HG03520 (cell line): ENCODE data around the gene GPS1.

ENCODE experiments used
- ATAC-seq: cut with Tn5 transposase; IDR thresholded peaks from one replicate; pipeline ENCODE4 v1.9.1; 2021; ENCODE audit warnings: mild to moderate bottlenecking, moderate library complexity; ENCODE audit not compliant: unreplicated experiment

Gene GPS1

DNA sequence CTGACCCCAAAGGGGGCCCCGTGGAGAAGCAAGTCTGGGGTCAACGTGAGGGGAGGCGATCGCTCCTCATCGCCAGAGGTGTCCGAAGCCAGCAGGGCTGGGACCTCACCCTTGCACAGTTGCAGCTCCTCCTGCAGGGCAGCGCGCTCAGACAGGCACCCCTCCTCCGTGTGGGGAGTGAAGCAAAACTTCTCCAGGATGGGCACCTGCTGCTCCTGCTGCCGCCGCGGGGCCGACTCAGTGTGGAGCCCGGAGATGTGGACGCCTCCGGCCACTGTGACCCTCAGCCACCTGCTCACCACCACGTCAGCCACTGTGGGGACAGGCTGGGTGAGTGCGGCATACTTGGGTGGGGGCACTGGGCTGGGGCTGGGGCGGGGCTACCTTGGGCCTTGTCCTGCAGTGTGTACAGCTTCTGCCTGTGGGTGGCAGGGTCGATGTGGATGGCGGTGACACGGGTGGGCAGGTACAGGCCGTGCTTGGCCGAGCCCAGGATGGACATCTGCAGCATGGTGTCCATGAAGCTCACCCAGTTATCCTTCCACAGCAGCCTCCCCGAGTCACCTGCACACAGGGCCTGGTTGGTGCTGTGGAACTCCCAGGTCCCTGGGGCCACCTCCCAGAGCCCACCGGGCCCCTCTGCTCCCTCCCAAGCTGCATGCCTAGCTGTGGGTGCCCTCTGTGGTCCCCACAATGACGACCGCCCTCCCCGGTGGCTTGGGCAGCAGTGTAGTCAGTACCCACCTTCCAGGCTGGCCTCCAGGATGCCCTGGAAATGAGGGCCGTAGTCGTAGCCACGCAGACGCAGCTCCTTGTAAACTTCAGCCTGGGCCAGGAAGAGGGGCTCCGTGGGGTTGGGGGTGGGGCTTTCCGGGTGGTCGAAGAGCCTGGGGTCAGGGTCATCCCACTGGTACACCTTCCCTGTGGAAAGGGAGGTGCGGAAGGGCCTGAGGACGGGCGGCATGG is 35.5 kb downstream of the GPS1 start:
- no peak for ATAC-seq

DNA sequence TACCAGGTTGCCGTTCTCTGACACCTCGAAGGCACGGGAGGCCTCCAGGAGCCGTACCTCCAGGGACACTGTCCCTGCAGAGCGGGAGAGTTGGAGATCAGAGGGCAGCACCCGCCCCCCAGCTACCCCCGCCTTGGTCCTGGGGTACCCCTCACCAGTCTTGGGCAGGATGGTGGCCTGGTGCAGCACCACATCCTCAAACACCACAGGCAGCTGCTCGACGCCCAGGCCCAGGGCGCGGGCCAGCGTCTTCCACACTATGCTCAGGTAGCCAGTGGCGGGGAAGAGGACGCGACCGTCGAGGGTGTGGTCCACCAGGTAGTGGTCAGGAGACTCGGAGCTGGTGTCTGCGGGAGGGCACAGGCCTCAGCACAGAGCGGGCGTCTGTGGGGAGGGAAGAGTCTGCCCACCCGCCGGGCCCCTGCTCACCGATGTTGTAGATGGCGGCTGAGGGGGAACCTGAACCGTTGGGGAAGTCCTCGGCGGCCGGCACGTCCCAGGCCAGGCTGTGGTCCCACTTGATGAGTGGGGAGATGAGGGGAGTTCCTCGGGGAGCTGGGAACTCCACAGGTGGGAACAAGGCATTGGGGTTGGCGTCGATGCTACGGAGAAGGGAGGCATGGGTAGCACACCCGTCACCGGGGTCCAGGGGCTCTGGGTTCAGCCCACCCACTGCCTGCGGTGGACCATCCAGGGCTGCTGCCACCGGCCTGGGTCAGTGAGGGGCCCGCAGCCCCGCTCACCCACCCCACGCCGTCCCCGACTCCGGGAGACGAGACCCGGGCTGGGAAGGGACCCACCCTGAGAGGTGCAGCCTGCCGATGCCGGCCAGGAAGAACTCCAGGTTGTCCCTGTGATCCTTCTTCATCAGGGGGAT is 36.5 kb downstream of the GPS1 start:
- no peak for ATAC-seq

DNA sequence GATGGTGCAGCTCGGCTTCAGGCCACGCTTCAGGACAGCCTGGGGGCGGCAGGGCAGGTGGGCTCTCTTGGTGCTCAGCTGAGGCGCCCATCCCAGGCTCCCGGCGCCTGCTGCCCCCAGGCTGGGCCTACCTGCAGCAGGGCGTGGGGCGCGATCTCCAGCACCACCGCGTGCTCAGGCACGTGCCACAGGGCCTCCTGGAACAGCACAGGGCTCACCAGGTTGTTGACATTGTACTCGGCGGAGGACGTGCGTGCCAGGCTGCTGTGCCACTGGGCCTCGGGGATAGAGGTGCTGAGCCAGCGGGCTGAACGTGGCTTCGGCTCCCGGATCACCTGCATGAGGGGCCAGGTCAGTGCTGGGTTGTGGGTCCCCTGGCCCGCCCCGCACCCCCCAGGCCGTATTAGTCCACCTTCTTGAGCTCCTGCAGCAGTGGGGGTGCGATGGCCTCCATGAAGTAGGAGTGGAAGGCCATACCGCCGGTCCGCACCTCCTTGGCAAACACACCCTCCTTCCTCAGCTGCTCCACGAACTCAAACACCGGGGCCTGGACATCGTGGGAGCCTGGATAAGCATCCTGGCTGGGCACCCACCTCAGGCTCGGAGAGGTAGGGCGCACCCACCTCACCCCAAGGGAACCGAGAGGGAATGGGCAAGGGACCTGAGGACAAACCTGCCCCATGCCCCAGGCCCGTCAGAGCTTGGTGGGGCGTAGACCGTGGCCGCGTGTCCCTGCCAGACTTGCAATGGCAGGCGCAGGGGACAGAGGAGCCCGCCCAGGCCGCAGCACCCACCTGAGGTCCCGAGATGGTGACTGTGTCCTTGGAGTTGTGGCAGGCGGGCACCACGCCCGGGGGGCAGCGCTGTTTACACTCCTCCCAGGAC is 37.4 kb downstream of the GPS1 start:
- ATAC-seq, result no peak

DNA sequence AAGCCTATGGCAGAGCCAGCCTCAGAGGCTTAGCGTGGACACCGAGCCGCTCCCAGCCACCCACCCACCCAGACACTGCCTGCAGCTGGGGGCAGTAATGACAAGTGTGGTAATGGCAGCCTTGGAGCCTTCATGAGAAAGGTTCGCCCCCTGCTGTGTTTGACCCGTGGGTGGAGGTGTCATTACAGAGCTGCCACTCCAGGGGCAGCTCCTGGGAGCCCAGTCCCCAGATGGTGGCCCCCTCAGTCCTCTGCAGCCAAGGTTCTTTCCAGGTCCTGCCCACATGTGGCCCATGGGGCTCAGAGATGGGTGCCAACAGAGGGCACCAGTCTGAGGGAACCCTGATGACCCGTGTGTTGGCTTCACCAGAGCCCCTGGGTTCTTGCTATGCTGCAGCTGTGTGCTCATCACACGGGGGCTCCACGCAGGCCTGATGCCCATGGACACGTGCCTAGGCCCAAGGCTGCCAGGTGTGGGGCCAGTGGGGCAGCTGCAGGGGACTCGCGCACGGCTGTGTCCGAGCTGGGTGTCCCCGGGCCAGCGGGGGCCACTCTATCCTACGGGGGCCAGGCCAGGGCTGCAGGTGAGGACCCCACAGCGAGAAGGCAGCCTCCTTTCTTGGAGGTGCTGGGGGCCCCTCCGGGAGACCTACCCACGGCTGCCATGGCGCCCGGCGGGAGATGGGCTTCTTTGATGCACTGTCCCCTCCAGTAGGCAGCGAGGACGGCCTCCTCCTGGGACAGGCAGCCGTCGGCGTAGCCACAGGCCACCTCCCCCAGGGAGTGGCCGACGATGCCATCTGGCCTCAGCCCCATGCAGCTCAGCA is 38.2 kb downstream of the GPS1 start:
- no peak for ATAC-seq

DNA sequence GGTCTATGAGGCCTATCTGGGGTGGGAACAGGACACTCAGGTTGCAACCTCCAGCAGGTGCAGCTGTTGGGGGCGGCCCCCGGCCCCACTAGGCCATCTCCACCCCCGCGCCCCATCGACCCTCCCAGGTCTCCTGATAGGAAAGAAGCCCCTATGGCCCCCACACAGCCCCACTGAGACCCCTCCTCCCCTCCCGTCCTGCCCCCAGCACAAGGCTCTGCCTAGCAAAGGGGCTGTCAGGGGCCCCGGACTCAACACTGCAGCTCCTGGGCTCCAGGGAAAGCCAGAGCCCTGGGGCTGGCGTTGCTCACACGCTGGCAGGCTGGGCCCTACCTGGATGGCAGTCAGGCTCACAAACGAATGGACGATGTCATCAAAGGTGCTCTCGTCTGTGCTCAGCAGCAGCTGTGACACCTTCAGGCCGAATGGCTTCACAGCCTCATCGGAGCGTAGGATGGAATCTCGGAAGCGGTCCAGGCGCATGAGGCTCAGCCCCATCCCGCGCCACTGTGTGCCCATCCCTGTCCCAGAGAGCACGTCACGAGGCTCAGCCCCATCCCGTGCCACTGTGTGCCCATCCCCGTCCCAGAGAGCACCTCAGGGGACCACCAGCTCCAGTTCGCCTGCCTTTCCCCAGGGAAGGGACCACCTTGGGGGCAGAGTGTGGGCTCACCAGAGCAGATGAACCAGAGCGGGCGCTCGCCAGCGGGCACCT is 39.0 kb downstream of the GPS1 start:
- ATAC-seq, result no peak

DNA sequence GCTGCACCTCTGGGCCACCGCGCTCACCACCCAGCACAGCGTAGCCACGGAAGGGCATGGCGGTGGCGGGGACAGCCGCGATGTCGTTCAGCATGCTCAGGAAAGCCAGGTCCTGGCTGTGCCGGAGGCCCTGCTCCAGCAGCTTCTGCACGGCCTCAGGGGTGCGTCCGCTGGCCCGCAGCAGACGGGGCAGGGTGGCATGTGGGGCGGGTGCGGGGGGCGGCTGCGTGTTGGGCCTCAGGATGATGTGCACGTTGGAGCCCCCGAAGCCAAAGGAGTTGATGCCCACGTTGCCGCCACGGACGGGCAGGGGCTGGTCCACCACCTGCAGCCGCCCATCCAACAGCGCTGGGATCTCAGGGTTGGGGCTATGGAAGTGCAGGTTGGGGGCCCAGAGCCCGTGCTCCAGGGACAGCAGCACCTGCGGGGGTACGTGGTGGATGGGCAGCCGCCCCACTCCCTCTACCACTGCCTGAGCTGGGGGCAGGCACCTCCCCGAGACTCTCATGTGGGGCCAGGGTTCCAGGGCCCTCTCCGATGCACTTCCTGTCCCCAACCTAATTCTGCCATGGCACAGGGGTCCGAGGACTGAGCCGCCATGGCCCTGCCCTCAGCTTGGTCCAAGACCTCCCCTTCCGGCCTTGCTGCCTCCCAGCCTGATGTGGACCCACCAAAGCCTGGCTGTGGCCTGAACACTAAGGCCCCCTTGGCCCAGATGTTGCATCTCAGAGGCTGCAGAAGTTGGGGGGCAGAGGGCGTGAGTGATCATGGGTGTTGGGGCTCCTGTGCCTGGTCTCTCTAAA is 39.8 kb downstream of the GPS1 start:
- no peak for ATAC-seq

DNA sequence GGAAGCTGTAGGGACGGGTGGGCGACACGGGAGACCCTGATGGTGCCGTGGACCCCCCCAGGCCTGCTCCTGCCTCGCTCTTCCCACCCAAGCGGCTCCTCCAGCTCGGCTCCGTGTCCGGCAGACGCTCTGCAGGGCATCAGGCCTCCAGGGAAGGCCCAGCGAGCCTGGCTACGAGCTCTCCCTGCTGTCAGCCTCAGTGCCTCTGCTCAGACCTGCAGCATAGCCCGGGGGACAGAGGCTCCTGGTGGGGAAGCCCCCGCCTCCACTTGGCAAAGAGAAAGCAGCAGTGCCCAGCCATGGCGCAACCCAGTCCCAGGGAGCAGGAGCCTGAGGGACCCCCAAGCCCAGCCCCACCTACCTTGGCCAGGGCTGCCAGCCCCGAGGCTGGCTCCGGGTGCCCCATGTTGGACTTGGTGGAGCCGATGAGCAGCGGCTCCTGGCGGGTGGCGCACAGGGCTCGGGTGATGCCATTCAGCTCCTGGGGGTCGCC is 40.4 kb downstream of the GPS1 start:
- no peak for ATAC-seq

DNA sequence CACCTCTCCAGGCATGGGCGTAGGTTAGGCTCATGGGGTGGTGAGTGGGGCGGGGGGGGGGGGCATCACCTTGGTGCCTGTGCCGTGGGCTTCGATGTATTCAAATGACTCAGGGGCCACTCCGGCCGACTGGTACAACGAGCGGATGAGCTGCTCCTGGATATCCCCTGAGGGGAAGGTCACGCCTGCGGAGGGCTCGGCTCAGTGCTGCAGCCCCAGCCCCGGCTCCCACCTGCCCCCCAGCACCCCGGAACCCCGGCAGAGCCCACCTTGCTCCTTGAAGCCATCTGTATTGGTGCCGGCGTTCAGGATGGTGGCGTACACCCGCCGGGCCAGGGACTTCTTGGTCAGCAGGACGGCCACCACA is 40.9 kb downstream of the GPS1 start:
- ATAC-seq, result no peak

DNA sequence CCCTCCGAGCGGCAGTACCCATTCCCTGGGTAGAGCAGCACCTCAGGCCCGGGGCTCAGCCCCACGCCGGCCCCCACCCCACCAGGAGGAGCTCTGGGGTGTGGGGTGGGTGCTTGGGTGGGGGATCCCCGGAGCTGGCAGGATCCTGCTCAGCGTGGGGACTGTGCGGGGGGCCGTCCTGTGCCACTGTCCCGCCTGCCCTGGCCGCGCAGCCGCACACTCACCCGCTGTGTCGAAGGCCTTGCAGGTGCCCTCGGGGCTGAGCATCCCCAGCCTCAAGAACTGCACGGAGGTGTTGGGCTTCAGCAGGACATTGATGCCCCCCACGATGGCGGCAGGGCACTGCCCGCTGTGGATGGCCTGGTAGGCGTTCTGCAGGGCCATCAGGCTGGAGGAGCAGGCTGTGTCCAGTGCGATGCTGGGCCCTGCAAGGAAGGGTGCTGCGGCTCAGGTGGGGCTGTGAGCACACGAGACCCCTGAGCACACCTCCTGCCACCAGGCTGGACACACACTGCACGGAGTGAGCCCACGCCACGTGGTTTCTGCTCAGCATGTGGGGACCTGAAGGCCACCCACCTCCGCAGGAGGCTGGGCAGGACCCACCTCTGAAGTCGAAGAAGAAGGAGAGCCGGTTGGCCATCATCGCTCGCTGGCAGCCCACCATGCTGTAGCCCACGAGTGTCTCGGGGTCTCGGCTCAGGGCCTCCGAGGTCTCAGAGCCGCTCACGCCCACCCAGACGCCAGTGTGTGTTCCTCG is 41.5 kb downstream of the GPS1 start:
- no peak for ATAC-seq

DNA sequence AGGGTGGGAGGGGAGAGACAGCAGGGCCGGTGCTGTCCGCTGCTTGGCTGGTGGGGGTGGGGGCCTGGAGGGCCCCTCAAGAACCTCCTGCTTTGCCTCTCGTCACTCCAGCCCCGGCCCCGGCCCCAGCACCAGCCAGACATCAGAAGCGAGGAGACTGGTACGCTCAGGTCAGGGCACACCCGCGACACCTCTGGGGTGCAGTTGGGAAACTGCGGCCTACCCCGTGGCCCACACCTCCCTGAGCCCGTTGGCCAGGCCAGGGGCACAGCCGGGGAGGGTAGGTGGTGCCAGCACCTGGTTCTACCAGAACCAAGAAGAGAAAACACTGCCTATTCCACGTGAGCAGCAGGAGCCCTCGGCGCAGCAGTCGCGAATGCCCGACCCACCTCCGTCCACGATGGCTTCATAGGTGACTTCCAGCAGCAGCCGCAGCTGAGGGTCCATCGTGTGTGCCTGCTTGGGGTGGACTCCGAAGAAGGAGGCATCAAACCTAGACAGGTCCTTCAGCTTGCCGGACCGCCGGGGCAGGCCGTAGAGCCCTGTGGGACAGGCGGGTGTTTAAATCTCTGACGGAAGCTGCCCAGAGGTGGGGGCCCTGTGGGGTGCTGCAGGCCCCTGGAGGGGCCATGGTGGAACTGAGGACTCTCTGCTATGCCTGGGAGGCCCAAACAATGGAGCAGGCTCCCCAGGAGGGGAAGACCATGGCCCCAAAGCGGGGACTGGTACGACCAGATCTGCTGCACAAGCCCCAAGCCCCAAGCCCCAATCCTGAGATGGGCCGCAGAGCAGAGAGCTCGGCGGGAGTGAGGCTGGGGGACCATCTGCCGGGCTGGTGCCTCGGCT is 43.5 kb downstream of the GPS1 start:
- ATAC-seq, result no peak

DNA sequence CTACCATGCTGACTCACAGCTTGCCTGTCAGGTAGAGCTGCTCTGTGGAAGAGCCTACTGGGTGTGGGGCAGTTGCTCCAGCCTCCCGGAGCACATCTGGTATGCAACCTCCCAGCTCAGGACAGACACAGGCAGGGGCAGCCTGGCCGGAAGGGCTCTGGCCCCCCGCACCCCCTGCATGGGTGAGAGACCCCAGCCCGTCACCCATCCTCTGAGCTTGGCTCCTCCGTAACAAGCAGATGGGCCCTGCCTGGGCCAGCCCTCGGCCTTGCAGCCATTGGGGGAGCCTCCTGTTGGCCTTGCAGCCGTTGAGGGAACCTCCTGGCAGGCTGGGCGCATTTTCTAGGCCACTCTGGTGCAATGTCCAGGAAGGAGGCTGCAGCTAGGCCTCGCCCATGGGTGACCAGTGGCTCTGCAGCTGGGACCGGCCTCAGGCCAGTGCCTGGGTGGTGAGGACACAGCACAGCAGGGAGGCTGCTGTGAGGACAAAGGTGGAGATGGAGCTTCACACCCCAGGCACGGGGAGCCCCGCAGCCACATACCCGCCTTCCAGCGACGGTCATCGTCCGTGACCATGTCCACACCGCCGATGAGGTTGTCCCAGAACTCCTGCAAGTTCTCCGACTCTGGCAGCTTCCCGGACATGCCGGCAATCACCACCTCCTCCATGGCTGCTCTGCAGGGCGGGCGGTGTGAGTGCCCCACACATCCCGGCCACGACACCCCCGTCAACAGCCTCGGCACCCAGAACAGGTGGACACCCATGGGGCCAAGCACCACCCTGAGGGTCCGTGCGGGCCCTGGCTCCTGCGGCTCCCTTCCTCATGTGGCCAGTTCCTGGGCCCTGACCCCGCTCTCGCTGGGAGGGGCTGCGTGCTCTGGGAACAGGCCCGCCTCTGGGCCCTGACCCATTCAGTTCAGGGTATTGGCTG is 44.3 kb downstream of the GPS1 start:
- ATAC-seq, result no peak

DNA sequence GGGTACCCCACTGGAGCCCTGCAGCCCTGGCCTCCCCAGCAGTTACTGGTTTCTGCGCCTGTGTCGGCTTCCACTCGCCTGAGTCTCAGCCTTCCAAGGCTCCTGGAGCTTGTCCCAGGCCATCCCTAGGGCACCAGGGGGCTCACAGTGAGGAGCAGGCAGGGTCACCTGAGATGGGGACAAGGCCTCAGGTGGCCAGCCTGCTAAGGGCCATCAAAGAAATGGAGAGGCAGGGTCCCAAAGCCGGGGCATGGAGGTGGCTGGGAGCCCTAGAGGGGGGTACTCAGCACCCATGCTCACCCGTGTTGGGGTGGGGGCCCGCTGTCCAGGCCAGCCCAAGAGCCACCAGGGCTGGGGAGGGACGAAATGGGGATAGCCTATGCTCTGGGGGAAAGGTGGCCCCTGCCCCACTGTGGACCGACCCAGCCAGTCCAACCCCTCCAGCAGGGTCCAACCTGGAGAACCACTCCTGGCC is 45.0 kb downstream of the GPS1 start:
- ATAC-seq, result no peak

DNA sequence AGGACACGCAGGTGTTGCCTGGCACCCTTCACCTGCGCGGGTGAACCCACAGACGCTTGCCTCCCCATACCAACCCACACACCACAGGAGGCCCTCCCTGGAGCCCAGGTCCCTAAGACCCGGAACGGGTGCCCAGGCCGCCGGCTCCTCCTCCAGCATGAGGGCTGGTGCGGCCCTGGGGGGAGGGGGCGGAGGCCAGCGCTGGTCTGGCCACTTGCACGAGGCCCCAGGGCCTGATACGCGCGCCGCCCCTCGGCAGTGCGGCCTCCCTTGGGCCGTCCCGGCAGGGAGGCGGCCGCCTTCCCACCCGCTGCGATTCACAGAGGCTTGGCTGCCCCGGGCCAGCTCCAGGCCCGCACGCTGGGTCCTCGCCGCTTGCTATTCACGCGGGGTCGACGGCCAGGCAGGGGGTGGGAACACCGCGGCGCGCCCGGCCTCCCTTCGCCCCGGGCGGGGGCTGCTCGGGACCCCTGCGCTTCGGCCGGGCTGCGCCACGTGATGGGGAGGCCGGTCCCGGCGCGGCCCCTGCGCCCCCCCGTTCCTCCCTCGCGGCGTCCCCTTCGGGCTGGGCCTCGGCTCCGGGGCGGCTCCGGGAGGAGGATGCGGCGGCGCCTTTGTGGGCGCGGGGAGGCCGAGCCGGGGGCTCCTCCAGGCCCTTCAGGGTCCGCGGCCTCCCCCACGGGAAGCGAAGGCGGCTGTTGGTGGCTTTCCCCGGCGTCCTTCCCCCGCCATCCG is 45.7 kb downstream of the GPS1 start:
- no peak for ATAC-seq

DNA sequence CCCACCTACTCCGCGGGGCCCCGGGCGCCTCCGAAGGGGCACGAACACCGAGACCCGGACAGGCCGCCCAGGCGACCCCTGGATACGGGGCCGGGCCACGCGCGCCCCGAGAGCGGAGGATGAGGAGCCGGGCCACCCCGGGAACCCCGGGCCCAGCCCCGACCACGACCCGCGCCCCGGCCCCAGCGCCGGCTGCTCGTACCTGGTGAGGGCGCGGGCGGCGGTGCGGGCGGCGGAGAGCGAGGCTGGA is 46.1 kb downstream of the GPS1 start:
- ATAC-seq, result no peak
